Spleen (tissue), 7 donors: ENCODE data around the gene OTOP2.

Source experiments
- CTCF ChIP-seq, 11 experiments: fragments of 200-600 bp in 7 of 11; fragments of 450-650 bp in 4 of 11; sonication (generic) in 4 of 11; IDR thresholded peaks in 8 of 11; conservative IDR thresholded peaks in 3 of 11; 1 replicate in 7 of 11; 2 replicates in 4 of 11; pipeline versions ENCODE4 v1.4.0 to v1.8.0; 2016 to 2021; ENCODE audit warnings: antibody characterized with exemption in 11 of 11, inconsistent platforms in 4 of 11, mild to moderate bottlenecking in 1 of 11
- POLR2A ChIP-seq, 3 donors: fragments of 450-650 bp; IDR thresholded peaks; one replicate each; pipeline ENCODE4 v1.5.1; 2017; ENCODE audit warnings: antibody characterized with exemption in 3 of 3, mild to moderate bottlenecking in 1 of 3
- POLR2AphosphoS5 ChIP-seq, 3 donors: sonication (generic); formaldehyde crosslinking; IDR thresholded peaks; one replicate each; pipeline ENCODE4 v1.5.1; 2017; ENCODE audit warnings: antibody characterized with exemption in 3 of 3
- donor health status: DM: no; HTN: no; CAD: no; lungs with moderate emphysema.
- donor health status: DM: no; HTN: no; CAD: no.
- donor health status: DM: no; HTN: no; CAD: no.

- TF ChIP-seq POLR2A (IDR thresholded peaks at IDR 0.05) (no peak), CTCF (IDR thresholded peaks at IDR 0.05 in 8 of 11, conservative IDR thresholded peaks at IDR 0.05 in 3 of 11) (no peak), POLR2AphosphoS5 (IDR thresholded peaks at IDR 0.05) (no peak)
Measured at GRCh38 chr17:74949455-74950115, 25.5 kb downstream of the OTOP2 start.
